ENCODE measurements around the gene RNF41.

Gene RNF41

GRCh38 chr12:56260921-56261320 lies 39.2 kb upstream of the RNF41 start:
- no peaks in the 10 kb centered on the region for H3K36me3 ChIP-seq (ENCODE audit: low read length)
- H3K79me2 ChIP-seq (ENCODE audit: insufficient read depth, low read length) = peaks cover 10% of the 10 kb centered on the region; the same call in 1 of the 2 replicates
- H3K9ac ChIP-seq (ENCODE audit: low read length) = no peak overlapping the region
- no peak overlapping the region for H3K4me3 ChIP-seq (ENCODE audit: insufficient read depth, low read length, poor library complexity, severe bottlenecking)
- no peaks in the 10 kb centered on the region for H3K9me2 ChIP-seq (replicated peaks; ENCODE audit: insufficient read depth, low read length)
- H3K27me3 ChIP-seq (ENCODE audit: low read length) = no peaks in the 10 kb centered on the region
- H3K27ac ChIP-seq (ENCODE audit: low read depth, low read length) = no peak overlapping the region
- peaks cover 3% of the 10 kb centered on the region; the same call in 1 of the 2 replicates for H3F3A ChIP-seq (ENCODE audit: insufficient read depth)
- no peak overlapping the region for H3K4me2 ChIP-seq (ENCODE audit: low read depth, low read length, poor library complexity, severe bottlenecking)
- no peak overlapping the region for H2AFZ ChIP-seq (ENCODE audit: low read depth, low read length, severe bottlenecking)
- no peaks in the 10 kb centered on the region for H3K9me3 ChIP-seq (ENCODE audit: insufficient read depth, low read length)
- TF ChIP-seq CTCF (IDR thresholded peaks at IDR 0.05; ENCODE audit: insufficient read depth, low read length, poor library complexity, severe bottlenecking) (no peak), EZH2phosphoT487 (conservative IDR thresholded peaks at IDR 0.05; ENCODE audit: low read length) (no peak)
- no peaks in the 10 kb centered on the region for H4K20me1 ChIP-seq (ENCODE audit: low read depth, low read length)

GRCh38 chr12:56260380-56260779 lies 38.7 kb upstream of the RNF41 start:
- Histone ChIP-seq H3K27me3 (ENCODE audit: low read length) (no peaks in the 10 kb centered on the region), H3F3A (ENCODE audit: insufficient read depth) (peaks cover 3% of the 10 kb centered on the region; the same call in 1 of the 2 replicates), H3K4me2 (ENCODE audit: low read depth, low read length, poor library complexity, severe bottlenecking) (no peak overlapping the region), H3K9me2 (replicated peaks; ENCODE audit: insufficient read depth, low read length) (no peaks in the 10 kb centered on the region), H3K79me2 (ENCODE audit: insufficient read depth, low read length) (peaks cover 10% of the 10 kb centered on the region; the same call in 1 of the 2 replicates), H3K9me3 (ENCODE audit: insufficient read depth, low read length) (no peaks in the 10 kb centered on the region), H3K36me3 (ENCODE audit: low read length) (no peaks in the 10 kb centered on the region), H4K20me1 (ENCODE audit: low read depth, low read length) (no peaks in the 10 kb centered on the region), H3K27ac (ENCODE audit: low read depth, low read length) (no peak overlapping the region), H2AFZ (ENCODE audit: low read depth, low read length, severe bottlenecking) (no peak overlapping the region), H3K4me3 (ENCODE audit: insufficient read depth, low read length, poor library complexity, severe bottlenecking) (no peak overlapping the region), H3K9ac (ENCODE audit: low read length) (no peak overlapping the region)
- TF ChIP-seq EZH2phosphoT487 (conservative IDR thresholded peaks at IDR 0.05; ENCODE audit: low read length) (no peak), CTCF (IDR thresholded peaks at IDR 0.05; ENCODE audit: insufficient read depth, low read length, poor library complexity, severe bottlenecking) (no peak)

- H3K9me2 ChIP-seq (replicated peaks; ENCODE audit: insufficient read depth, low read length) = no peaks in the 10 kb centered on the region
- TF ChIP-seq CTCF (IDR thresholded peaks at IDR 0.05; ENCODE audit: insufficient read depth, low read length, poor library complexity, severe bottlenecking) (no peak), EZH2phosphoT487 (conservative IDR thresholded peaks at IDR 0.05; ENCODE audit: low read length) (no peak)
- H2AFZ ChIP-seq (ENCODE audit: low read depth, low read length, severe bottlenecking) = peak overlapping the region; percentile 99
- H3K9me3 ChIP-seq (ENCODE audit: insufficient read depth, low read length) = no peaks in the 10 kb centered on the region
- peak overlapping the region; percentile 66 for H3K4me3 ChIP-seq (ENCODE audit: insufficient read depth, low read length, poor library complexity, severe bottlenecking)
- H3K4me2 ChIP-seq (ENCODE audit: low read depth, low read length, poor library complexity, severe bottlenecking) = peak overlapping the region; percentile 94
- peaks cover 3% of the 10 kb centered on the region; the same call in 1 of the 2 replicates for H3F3A ChIP-seq (ENCODE audit: insufficient read depth)
- H3K9ac ChIP-seq (ENCODE audit: low read length) = peak overlapping the region; percentile 73
- no peaks in the 10 kb centered on the region for H3K27me3 ChIP-seq (ENCODE audit: low read length)
- H3K27ac ChIP-seq (ENCODE audit: low read depth, low read length) = no peak overlapping the region
- peaks cover 10% of the 10 kb centered on the region; the same call in 1 of the 2 replicates for H3K79me2 ChIP-seq (ENCODE audit: insufficient read depth, low read length)
- no peaks in the 10 kb centered on the region for H3K36me3 ChIP-seq (ENCODE audit: low read length)
- H4K20me1 ChIP-seq (ENCODE audit: low read depth, low read length) = no peaks in the 10 kb centered on the region
Measured at GRCh38 chr12:56258820-56259183, 37.1 kb upstream of the RNF41 start.

Measured in SU-DHL-6 (cell line).